Activated CD8-positive, alpha-beta memory T cell treated with anti-CD3 and anti-CD28 coated beads for 36 hours (primary cell): ENCODE data around the gene NIM1K. TPM values are rescaled to one million over a fixed set of nuclear protein-coding genes. Genes with fewer than 3 reads are reported as not detected.

Experiments
- CTCF ChIA-PET: fragments of 350-600 bp; sonication (Branson Sonifier 250); formaldehyde crosslinking; loops from one replicate; lab custom pipeline; 2021; ENCODE audit warnings: antibody characterized with exemption; lab: Charles Lee
- POLR2A ChIA-PET: fragments of 350-600 bp; sonication (Branson Sonifier 250); formaldehyde crosslinking; loops from one replicate; lab custom pipeline; 2021; ENCODE audit warnings: antibody characterized with exemption; lab: Charles Lee
- total RNA-seq, 2 experiments: library from RNA; stranded (reverse); gene quantifications; one replicate each; pipeline ENCODE4 v1.2.3, GENCODE V29; 2021

NIM1K gene
- 1 to 10 TPM in 1 of 2 experiments, under 1 TPM in 1; 0.86 to 1.4 TPM for total RNA-seq

DNA sequence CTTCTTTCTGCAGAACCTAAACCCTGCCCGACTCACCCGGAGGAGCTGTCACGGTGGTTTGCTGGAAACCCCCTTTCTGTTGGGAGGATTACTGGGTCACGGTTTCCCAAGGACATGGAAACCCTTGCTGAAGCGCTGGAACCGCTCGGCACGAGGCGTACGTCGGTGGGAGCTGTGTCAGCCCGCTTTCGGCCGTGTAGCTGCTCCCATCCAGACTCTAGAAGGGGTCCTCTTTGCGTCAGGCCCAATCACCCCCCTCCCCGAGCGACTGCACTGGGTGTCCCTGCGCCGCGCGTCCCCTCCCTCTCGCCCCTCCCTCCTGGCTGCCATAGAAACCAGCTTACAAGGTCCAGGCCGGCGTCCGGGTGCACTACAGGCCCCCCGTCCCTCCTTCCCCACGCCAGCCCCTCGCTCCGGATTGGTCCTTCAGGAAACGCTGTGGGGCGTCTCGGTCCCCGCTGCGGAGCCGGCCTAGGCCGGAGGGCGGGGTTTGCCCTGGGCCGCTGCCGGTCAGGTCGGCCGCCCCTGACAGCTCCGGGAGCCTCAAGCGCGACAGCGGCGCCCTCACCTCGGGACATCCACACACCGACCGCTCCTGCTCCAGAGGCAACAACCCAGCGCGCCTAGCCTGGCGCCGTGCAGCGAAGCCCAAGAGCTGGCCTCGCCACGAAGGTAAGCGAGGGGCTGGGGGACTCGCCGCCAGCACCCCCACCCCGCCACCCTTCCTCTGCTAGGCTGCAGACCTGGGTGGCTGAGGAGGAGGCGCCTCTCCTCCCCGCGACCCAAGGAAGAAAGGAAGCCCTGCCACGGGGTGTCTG, at the start of gene NIM1K:
Gene NIM1K, plus strand, starts transcription at position 486 of the 818 bp plus-strand sequence. CDS start 53,551 bp downstream, outside the sequence.
- ChIA-PET CTCF (interaction anchor here (1.3 kb wide), 1 partner anchor 86 kb away, joined by 4 read pairs; no protein-coding TSS in a partner anchor), POLR2A (interaction anchor here (0.5 to 3.3 kb wide), 5 partner anchors 45 to 292 kb away, joined by 3 to 12 read pairs (median 3); partner anchors contain the start of genes HMGCS1, TMEM267 and ZNF131)

DNA sequence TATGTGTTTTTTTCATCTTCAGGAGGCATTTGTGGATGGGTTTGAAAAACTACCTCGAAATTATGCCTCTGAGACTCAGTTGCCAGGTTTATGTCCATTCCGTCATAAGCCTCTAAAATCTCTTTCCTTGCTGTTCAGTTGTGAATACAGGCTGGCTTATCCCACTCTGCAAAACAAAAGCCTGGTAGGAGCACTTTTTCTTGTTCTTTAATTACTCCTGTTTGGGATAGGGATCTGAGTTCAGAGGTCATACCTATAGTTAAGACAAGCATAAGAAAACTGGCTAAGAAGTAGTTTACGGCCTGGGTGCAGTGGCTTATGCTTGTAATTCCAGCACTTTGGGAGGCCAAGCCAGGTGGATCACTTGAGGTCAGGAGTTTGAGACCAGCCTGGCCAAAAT, 47.0 kb upstream of the NIM1K start:
- ChIA-PET POLR2A (no interaction called here), CTCF (no interaction called here)

DNA sequence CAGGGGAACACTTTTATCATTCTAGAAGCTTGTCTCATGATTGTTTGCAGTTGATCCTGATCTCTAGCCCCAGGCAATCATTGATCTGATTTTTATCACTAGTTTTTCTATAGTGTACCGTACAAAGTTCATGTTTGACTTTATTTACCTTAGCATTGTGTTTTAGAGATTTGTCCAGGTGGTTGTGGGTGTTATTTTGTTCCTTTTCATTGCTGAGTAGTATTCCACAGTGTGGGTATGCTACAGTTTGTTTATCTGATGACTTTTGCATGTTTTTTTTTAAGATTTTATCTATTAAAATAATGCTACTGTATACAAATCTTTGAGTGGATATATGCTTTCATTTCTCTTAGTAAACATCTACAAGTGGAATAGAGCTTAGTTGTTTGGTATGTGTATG, 45.1 kb upstream of the NIM1K start:
- ChIA-PET POLR2A (no interaction called here), CTCF (no interaction called here)

DNA sequence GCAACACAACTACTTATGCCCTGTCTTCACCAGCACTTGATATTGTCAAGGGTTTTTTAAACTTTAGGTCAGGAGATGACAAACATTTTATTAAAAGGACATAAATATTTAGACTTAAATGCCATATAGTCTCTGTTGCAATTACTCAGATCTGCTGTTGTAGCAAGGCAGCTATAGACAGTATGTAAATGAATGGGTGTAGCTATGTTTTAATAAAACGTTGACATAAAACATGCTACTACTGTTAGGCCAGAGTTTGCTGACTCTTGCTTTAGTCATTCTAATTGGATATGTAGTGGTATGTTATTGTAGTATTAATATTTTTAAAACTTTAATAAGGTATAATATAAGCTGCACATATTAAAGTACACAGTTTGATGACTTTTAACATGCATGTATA, 43.6 kb upstream of the NIM1K start:
- ChIA-PET POLR2A (interaction anchor here (0.6 kb wide), 1 partner anchor 54 kb away, joined by 9 read pairs; no protein-coding TSS in a partner anchor), CTCF (no interaction called here)

DNA sequence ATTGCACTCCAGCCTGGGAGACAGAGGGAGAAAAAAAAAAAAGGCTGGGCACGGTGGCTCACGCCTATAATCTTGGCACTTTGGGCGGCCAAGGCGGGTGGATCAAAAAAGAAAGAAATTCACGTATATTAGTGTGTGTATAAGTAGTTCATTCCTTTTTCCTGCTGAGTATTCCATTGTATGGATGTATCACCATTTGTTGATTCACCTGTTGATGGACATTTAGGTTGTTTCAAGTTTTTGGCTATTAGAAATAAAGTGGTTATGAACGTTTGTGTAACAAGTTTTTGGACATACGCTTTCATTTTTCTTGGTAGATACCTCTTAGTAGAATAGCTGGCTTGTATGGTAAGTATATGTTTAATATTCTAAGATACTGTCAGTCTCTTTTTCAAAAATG, 42.8 kb upstream of the NIM1K start:
- ChIA-PET POLR2A (no interaction called here), CTCF (no interaction called here)

DNA sequence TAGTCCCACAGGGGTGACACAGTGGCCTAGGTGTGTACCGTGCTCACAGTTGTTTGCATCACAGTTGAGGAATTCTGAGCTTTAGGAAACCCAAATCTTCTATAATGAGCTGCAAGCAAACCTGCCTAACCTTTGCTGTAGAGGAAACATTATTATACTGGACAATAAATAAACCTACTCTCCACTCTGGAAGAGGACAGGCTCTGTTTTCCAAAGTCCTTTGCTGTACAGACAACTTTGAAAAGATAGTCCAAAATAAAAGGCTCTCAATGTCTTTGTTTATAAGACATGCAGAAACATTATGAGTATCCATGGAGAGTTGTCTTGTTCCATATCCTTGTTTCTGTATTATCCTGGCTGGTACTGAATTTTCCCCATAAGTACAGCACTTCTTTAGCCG, 42.0 kb upstream of the NIM1K start:
- ChIA-PET POLR2A (no interaction called here), CTCF (no interaction called here)

DNA sequence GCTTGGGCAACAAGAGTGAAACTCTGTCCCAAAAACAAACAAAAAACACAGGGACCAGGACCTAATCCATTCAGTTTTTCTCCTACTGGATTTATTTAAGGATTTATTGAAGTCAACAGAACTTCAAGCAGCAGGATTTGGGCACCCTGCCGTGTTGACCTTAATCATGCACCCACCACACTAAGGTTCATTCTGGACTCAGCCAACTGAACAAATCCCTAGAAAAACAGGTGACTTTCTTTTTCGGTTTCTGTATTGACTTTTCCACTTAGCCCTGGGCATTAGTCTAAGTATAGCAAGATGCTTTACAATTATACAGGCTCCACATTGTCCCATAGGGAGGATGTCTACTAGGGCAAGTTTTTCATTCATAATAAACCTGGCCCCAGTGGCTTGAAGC, 41.3 kb upstream of the NIM1K start:
- CTCF ChIA-PET, result no interaction called here

DNA sequence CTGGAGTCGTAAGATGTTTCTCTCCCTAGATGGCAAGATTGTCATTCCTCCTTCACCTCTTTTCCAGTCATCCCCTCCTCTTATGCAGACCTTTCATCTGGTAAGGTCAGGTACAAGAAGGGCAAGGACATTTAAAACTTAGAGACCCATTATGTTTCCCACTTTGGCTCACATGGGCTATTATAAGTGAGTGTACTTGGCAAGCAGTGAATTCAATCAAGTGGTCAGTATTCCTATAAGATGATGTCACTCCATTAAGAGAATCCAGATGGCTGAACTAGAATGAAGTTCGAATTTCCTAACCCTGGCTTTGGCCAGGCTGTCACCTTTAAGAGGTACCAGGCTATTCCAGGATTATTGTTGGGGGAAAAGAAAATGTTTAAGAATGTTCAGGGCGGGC, 39.1 kb upstream of the NIM1K start:
- CTCF ChIA-PET, result no interaction called here
- POLR2A ChIA-PET, result no interaction called here

More for the DNA sequence above, 41.3 kb upstream of the NIM1K start:
- POLR2A ChIA-PET, result no interaction called here

DNA sequence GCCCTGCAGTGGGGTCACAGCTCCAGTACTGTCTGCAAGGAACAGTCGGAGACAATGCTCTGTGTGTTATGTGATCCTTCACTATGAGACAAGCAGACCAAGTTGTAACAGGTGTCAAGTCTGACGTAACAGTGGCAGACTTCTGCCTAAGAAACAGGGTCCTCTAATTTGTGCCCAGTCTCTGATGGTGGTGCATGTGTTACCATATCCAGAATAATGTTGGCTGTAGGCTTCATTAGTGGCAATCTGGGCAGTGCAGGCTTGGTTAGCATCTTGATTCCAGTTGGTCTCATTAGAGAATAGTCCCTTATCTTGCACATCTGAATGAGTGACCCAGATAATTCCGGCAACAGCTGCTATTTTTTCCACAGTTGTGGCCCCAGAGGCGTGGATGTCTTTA, 37.6 kb upstream of the NIM1K start:
- CTCF ChIA-PET, result no interaction called here

DNA sequence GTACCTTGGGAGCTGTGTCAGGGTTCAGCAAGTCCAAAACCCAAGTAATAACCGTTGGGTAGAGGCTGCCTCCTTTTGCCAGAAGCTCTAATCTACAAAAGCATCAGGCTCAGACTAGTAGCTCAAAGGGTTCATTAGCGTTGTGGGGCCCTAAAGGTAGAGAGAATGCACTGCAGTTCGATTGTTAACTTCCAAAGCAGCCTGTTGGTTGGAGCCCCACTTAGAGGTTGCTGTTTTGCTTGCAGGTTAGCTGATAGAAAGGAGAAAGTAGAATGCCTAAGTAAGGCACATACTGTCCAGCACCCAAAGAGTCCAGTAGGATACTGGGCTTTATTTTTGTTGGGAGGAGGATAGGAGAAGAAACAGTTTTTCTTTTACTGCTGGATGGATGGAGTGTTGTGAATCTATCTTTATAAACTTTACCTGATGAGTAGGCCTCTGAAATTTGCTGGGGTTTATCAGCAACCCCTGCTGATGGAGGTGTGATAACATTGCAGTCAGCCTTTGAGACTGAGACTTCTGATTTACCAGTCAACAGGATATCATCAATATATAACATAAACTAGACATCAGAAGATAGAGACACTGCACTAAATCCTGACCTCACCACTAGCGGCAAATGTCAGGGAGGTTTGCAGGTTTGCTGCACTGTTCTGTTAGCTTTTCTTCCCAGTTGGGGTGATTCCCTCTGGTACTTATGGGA, 36.5 kb upstream of the NIM1K start:
- CTCF ChIA-PET, result interaction anchor here (0.5 kb wide), 1 partner anchor 137 kb away, joined by 5 read pairs; no protein-coding TSS in a partner anchor
- POLR2A ChIA-PET, result no interaction called here

More for the DNA sequence above, 37.6 kb upstream of the NIM1K start:
- POLR2A ChIA-PET, result no interaction called here

DNA sequence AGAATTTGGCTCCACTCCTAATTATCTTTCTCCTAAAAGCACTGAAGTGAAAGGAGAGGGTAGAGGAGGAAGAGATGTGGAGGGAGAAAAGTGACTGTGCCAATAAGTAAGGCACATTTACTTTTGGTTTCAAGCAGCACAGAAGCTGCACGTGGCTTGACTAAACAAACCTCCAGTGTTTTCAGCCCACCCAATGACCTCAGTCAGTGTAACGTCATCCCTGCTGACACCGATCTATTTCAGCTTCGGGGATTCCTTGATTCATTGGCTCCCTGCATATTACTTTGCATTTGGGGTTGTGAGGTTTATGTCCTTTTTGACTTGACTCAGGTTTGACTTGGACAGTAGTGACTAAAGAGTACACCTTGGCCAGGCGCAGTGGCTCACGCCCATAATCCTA, 35.6 kb upstream of the NIM1K start:
- CTCF ChIA-PET, result interaction anchor here (0.5 to 0.7 kb wide), 2 partner anchors 40 to 138 kb away, joined by 4 to 5 read pairs; no protein-coding TSS in a partner anchor
- POLR2A ChIA-PET, result no interaction called here

DNA sequence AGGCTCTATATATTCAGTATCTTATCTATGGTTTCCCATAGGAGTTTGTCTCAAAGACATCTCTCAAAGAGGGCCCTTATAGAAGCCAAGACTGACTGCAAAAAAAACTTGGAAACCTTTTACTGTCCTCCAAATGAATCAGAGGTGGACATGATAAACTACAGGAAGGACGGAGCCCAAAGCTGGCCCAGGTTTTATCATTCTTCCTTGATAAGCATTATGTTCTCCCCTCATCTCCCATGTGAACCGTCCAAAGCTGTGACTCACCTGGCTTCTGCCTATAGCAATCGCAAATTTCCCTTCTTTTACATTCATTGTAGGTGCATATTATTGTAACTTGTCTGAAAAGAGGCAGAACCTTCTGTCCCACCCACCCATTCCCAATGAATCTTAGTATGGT, 35.0 kb upstream of the NIM1K start:
- ChIA-PET POLR2A (no interaction called here), CTCF (no interaction called here)

DNA sequence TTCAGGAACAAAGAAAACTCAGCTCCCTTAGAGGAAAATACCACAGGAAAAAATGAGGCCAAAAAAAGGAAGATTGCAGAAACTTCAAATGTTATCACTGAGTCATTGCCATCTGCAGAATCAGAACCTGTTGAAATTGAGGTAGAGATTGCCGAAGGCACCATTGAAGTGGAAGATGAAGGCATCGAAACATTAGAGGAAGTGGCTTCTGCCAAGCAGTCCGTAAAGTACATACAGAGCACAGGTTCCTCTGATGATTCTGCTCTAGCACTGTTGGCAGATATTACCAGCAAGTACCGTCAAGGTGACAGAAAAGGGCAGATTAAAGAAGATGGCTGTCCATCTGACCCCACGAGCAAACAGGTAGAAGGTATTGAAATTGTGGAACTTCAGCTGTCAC, 30.8 kb upstream of the NIM1K start:
- CTCF ChIA-PET, result no interaction called here
- POLR2A ChIA-PET, result interaction anchor here (0.5 kb wide), 1 partner anchor 19 kb away, joined by 3 read pairs; no protein-coding TSS in a partner anchor

DNA sequence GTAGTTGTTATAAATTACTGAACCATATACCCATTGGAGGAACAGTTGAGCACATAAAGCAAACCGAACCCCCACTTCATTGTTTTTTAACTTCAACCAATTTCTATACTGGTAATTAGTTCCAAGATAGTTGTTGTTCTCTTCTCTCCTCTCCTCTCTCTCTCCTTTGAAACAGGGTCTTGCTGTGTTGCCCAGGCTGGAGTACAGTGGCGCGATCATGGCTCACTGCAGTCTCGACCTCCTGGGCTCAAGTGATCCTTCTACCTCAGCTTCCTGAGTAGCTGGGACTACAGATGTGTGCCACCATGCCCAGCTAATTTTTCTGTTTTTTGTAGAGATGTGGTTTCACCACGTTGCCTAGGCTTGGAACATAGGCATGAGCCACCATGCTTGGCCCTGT, 27.2 kb upstream of the NIM1K start:
- POLR2A ChIA-PET, result interaction anchor here (0.5 kb wide), 1 partner anchor 172 kb away, joined by 3 read pairs; no protein-coding TSS in a partner anchor

DNA sequence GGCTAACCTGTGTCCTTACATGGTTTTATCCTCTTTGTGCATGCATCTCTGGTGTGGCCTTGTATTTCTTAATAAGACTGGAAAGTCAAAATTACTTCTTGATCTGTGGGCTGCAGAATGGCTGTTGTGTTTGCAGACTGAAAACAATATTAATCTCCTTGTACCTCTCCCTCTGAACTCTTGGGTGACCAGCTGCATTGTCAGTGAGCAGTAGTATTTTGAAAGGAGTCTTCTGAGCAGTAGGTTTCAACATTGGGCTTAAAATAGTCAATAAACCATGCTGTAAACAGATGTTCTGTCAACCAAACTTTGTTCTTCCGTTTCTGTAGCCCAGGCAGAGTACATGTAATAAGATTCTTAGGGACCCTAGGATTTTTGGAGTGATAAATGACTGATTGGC, 26.7 kb upstream of the NIM1K start:
- ChIA-PET CTCF (interaction anchor here (0.6 kb wide), 1 partner anchor 22 kb away, joined by 3 read pairs; no protein-coding TSS in a partner anchor), POLR2A (interaction anchor here (0.5 kb wide), 1 partner anchor 173 kb away, joined by 3 read pairs; no protein-coding TSS in a partner anchor)

More for the DNA sequence above, 27.2 kb upstream of the NIM1K start:
- CTCF ChIA-PET, result interaction anchor here (0.6 kb wide), 1 partner anchor 21 kb away, joined by 3 read pairs; no protein-coding TSS in a partner anchor

DNA sequence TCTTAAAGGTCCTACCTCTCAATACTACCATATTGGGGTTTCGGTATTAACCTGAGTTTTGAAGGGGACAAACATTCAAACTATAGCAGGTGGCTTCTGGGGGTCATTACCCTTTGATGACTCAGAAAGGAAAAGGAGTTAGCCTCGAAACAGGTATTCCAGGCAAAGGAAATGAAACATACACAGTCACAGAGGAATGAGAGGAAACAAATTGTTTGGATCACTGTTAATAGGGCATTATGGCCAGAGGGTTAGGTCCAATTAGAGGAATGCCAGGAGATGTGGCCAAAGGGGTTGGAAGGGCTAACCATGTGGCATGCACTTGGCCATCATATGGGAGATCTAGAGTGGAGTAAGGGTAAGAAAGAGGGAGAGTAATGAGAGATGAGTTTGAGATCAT, 23.9 kb upstream of the NIM1K start:
- CTCF ChIA-PET, result no interaction called here
- POLR2A ChIA-PET, result no interaction called here

DNA sequence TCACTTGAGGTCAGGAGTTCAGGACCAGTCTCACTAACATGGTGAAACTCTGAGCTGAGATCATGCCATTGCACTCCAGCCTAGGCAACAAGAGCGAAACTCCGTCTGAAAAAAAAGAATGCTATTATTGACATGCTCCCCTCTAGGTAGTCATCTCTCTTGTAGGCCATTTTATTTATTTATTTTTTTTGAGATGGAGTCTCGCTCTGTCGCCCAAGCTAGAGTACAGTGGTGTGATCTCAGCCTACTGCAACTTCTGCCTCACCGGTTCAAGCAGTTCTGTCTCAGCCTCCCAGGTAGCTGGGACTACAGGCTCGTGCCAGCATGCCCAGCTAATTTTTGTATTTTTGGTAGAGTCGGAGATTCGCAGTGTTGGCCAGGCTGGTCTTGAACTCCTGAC, 20.6 kb upstream of the NIM1K start:
- CTCF ChIA-PET, result no interaction called here

DNA sequence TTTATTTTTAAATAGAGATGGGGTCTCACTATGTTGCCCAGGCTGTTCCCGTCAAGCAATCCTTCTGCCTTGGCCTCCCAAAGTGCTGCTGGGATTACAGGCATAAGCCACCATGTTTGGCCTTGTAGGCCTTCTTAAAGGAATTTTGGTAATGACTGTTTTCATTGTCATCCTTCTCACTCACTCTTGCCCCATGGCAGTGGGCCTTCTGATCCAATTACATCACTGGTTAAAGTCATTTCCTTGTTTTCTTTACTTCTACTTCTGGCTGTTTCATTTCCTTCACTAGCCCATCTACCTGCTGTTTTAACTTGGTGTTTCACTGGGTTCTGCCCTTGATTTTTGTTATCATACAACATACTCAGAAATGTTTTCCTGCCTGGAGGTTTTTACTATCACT, 20.1 kb upstream of the NIM1K start:
- CTCF ChIA-PET, result no interaction called here

More for the DNA sequence above, 20.6 kb upstream of the NIM1K start:
- POLR2A ChIA-PET, result interaction anchor here (0.8 kb wide), 1 partner anchor 64 kb away, joined by 4 read pairs; no protein-coding TSS in a partner anchor

DNA sequence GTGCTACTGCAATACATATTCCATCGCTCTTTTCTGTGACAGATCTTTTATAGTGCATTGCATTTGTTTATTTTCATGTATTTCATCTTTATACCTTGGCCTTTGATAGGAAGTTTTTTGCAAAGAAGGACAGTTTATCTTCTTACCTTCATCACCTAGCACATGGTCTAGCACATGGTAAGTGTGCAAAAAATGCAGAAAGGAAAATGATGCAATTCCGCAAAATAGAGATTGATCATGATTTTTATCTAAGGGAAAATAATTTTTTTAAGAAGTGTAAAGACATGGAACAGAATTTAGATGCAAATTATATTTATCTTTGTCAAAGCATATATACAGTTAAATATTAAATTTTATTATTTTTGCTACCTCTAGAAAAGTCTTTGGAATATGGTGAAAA, 19.2 kb upstream of the NIM1K start:
- ChIA-PET CTCF (no interaction called here), POLR2A (no interaction called here)

More for the DNA sequence above, 20.1 kb upstream of the NIM1K start:
- POLR2A ChIA-PET, result no interaction called here

DNA sequence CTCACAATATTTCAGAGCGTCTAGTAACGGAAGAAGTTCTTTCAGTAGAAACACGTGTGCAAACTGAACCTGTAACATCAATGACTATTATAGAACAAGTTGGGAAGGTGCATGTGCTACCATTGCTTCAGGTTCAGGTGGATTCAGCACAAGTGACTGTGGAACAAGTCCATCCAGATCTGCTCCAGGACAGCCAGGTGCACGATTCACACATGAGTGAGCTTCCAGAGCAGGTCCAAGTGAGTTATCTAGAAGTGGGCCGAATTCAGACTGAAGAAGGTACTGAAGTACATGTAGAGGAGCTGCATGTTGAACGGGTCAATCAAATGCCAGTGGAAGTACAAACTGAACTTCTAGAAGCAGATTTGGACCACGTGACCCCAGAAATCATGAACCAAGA, 17.4 kb upstream of the NIM1K start:
- ChIA-PET CTCF (no interaction called here), POLR2A (no interaction called here)
